ENCODE data around the gene PEAR1. TPM values are rescaled to one million over a fixed set of nuclear protein-coding genes. Genes with fewer than 3 reads are reported as not detected.

Gene PEAR1
- total and polyA plus RNA-seq, 2 of the 8 experiments (the other 6 are each of a cell fraction or from before 2014, with no cell fraction given): 0.63 to 0.71 TPM

- TF ChIP-seq CTCF (IDR thresholded peaks at IDR 0.05; ENCODE audit: control extremely low read depth in 1 of 3, insufficient read depth in 1 of 3, low read depth in 1 of 3, low read length in 3 of 3) (no peak), EGR1 (IDR thresholded peaks at IDR 0.05; ENCODE audit: borderline replicate concordance, low read depth, low read length) (no peak), CHD7 (IDR thresholded peaks at IDR 0.05; ENCODE audit: insufficient replicate concordance, low read length) (no peak)
Measured at GRCh38 chr1:156935505-156936128, 42.1 kb downstream of the PEAR1 start (continued).
